Middle frontal gyrus (tissue), 1 donor: ENCODE measurements around the gene PAK1.

Source experiments
- DNase-seq: peaks from one replicate; pipeline ENCODE4 v3.0.0-alpha.2; 2015; ENCODE audit warnings: low spot score; ENCODE audit errors: extremely low spot score

Gene PAK1

DNA sequence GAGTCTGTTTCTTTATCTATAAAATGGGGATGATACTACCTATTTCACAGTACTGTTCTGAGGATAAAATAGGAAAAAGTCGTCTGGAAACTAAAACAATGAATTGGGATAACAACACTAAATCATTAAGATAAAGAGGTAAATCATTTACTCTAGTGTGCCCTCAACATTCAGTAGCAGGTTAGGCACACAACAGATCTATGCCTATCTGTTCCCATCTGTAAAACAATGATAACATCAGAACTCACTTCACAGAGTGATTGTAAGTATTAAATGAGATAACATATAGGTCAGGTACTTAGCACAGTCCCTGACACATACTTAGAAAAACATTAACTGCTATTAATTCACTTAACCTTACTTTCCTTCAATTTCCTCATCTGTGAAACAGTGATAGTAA, 36.9 kb downstream of the PAK1 start:
- DNase-seq, result no peak

DNA sequence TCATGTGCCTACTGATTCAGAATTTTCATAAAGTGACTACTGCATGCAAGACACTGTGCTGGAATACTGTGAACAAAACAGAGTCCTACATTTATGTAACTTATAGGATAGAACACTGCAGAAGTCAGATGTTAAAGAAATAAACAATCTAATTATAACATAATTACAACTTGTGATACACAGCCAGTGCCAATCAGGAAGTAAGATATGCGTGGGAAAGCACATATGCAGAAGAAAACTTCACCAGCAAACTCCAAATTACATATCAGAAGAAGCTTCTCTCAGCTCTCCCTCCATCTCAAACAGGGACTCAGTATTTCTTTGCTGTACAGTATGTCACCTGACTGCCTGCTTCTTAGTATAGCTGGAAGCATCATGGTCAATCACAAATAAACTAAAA, 37.4 kb downstream of the PAK1 start:
- DNase-seq, result no peak

- no peak for DNase-seq
These were observed 37.9 kb downstream of the PAK1 start for GRCh38 chr11:77435972-77436371.

GRCh38 chr11:77431813-77432212, 42.1 kb downstream of the PAK1 start:
- no peak for DNase-seq

DNA sequence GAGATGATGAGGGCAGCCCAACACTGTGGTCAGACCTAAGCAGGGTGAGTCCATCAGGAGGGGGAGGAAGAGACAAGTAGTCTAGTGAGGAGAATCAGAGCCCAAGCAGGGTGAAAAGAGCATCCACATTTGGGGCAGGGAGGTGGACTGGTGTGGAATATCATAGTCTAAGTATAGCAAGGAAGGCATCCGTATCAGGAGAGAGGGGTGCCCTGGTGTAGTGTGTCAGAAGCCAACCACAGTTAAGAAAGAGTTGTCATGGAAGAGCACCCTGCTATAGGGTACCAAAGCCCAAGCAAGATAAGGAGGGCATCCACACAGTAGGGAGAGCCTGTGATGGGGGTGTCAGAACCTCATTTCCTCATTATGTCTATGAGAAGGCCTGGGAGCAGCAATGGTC, 45.3 kb downstream of the PAK1 start:
- no peak for DNase-seq

DNA sequence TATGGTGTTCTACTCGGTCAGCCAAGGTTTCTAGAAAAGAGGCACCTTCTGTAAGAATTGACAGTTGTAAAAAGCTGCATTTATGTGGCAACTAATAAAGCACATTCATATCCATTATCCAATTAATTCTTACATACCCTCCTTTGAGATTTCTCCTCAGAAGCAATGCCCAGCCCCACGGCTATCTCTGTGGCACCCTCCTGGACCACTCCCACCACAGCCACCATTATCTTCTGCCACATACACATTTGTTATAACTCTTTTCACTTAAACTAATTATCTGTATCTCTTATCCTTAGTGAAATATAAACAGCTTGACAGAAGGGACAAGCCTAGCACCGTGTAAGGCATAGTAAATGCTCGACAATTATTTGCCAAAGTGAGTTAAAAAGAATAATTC, 48.5 kb downstream of the PAK1 start:
- DNase-seq, result no peak

DNA sequence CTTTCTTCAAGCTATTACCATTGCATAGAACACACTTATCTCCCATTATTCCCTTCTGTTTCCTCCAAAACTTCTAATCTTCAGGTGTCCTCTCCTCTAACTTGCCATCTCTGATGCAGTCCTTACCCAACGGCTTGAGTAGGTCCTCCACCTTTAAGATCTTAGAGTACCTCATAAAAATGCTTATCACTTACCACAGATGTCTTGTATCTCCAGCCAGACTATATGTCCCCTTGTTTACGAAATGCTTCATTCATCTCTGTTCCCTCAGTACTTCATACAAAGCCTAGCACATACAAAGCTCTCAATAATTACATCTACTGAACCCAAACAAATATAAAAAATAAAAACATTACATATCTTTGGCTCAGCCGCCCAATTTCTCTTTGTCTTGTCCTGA, 49.2 kb downstream of the PAK1 start:
- no peak for DNase-seq

- DNase-seq, result no peak
These were observed 50.3 kb downstream of the PAK1 start for GRCh38 chr11:77423624-77424023.

GRCh38 chr11:77422687-77423086, 51.2 kb downstream of the PAK1 start:
- DNase-seq, result no peak

DNA sequence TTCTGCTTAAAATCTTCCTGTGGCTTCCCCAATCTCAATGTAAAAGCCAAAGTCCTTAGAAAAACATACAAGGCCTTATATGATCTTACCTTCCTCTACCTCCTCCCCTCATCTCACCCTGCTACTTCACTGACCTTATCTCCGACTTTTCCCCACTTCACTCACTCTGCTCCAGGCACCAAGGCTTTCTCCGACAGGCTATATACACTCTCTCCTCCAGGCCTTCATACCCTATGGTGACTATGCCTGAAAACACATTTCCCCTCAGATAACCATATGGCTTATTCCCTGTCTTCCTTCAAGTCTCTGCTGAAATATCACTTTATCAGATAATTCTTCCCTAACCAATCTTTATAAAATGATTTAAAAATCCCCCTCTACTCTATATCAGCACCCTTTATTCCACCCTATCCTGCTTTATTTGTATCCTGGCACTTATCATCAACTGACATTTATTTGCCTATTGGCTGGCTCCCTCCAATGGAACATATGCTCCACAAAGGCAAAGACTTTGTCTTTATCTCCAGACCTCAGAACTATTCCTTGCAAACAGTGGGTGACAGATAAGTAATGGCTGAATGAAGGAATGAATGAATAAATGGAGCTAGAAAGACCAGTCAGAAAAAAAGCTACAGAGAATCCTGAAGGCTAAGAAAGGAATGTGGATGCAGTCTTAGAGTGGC, 52.7 kb downstream of the PAK1 start:
- no peak for DNase-seq

GRCh38 chr11:77418971-77419597, 54.8 kb downstream of the PAK1 start:
- no peak for DNase-seq

GRCh38 chr11:77418155-77418970, 55.5 kb downstream of the PAK1 start:
- DNase-seq, result no peak

- no peak for DNase-seq
These were observed 57.5 kb downstream of the PAK1 start for GRCh38 chr11:77416357-77416756.

DNA sequence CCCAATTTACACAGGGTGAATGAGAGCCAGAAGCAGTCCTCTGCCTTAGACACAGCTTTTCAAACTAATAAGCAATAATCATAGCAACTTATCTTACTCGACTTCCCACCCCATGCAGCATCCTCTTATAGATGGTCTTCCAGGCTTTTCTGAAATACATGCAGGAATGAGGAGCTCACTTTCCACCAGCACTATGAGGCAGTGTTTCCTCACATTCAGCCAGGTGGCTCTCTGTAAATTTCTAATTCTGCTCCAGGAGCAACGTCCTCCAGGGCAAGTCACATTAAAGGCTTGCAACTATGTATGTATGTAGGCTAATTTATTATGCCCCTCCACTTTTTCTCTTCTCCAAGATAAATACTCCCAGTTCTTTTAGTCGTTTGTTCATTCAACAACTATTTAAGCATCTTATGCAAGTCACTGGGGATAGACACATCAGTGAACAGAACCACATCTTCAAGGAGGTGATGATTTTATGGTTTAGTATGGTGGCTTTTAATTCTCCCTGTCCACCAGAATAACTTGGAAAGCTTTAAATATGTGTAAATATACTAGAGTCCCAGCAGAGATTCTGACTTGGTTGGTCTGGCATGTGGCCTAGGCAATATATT, 59.9 kb downstream of the PAK1 start:
- no peak for DNase-seq

GRCh38 chr11:77412814-77413213, 61.1 kb downstream of the PAK1 start:
- DNase-seq, result no peak

DNA sequence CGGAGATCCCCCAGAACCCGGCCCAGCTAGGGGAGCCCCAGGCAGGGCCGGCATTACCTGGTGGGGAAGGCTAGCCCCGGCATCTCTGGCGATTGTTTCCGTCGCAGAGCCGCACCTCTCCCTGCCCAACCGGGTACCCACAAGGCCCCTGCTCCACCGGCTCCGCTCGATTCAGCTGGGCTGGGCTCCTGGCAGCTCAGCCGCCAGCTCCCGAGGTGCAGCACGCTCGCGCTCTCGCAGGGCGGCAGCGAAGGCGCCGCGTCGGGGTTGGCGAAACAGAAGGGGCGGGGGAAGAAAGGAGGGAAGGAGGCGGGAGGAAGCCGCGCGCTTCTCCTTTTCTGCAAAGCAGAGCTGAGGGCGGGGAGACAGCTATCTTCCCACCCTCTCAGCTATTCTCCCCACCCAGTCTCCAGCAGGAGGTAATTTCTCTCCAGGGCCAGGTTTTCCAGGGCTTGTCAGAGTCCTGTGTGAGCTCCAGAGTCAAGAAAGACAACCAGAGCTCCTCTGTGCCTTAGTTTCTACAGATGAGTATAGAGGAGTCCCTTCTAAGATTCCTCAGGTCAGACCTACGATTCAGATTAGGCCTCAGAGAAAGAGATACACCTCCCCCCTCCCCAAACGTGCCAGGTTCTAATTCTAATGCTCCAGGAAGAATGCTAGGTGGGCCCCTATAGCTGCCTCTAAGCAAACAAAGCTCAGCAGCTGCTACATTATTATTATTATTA, 62.0 kb downstream of the PAK1 start:
- peak; percentile 63 for DNase-seq

GRCh38 chr11:77411137-77411707, 62.7 kb downstream of the PAK1 start:
- no peak for DNase-seq

- DNase-seq, result no peak
These were observed 63.6 kb downstream of the PAK1 start for GRCh38 chr11:77410076-77410827.

GRCh38 chr11:77409046-77409445, 64.8 kb downstream of the PAK1 start:
- DNase-seq, result no peak

- no peak for DNase-seq
These were observed 66.3 kb downstream of the PAK1 start for GRCh38 chr11:77407613-77408012.
